GM21737 (cell line): Measurements from ENCODE around the gene TBPL1.
A peak's percentile ranks its signal among the peaks of the same experiment; 100 is the strongest.
"Not testable (repeated sequence)": the region's sequence is repeated elsewhere in the genome, so short reads cannot be mapped to it uniquely, and the experiment has no call there.

Experiments
- ATAC-seq: cut with Tn5 transposase; IDR thresholded peaks from one replicate; pipeline ENCODE4 v1.9.1; 2021; ENCODE audit warnings: mild to moderate bottlenecking, moderate library complexity; ENCODE audit not compliant: unreplicated experiment

TBPL1 gene

GRCh38 chr6:133952815-133953633 lies at the start of gene TBPL1:
TSS of gene TBPL1 (plus strand) at chr6:133953224. CDS start at chr6:133980126, 26,902 bp downstream.
- ATAC-seq: peak; percentile 88

- no peak for ATAC-seq
Observed at GRCh38 chr6:133903855-133904254, 49.2 kb upstream of the TBPL1 start.

- ATAC-seq: no peak
Observed at GRCh38 chr6:133906050-133906449, 47.0 kb upstream of the TBPL1 start.

- peak; percentile 79 for ATAC-seq
Observed at GRCh38 chr6:133916650-133917151, 36.3 kb upstream of the TBPL1 start.

- no peak for ATAC-seq
Observed at GRCh38 chr6:133917781-133918180, 35.2 kb upstream of the TBPL1 start.

GRCh38 chr6:133918208-133918930 lies 34.7 kb upstream of the TBPL1 start:
- ATAC-seq: no peak

GRCh38 chr6:133919362-133919761 lies 33.7 kb upstream of the TBPL1 start:
- ATAC-seq: no peak

- no peak for ATAC-seq
Observed at GRCh38 chr6:133921249-133921859, 31.7 kb upstream of the TBPL1 start.

- no peak for ATAC-seq
Observed at GRCh38 chr6:133923938-133924593, 29.0 kb upstream of the TBPL1 start.

- not testable (repeated sequence) for ATAC-seq
Observed at GRCh38 chr6:133931221-133931620, 21.8 kb upstream of the TBPL1 start.

- ATAC-seq: not testable (repeated sequence)
Observed at GRCh38 chr6:133936352-133936751, 16.7 kb upstream of the TBPL1 start.

GRCh38 chr6:133937909-133938308 lies 15.1 kb upstream of the TBPL1 start:
- no peak for ATAC-seq

GRCh38 chr6:133938533-133938932 lies 14.5 kb upstream of the TBPL1 start:
- ATAC-seq: no peak

GRCh38 chr6:133939778-133940667 lies 13.0 kb upstream of the TBPL1 start:
- ATAC-seq: no peak

GRCh38 chr6:133945158-133945557 lies 7.9 kb upstream of the TBPL1 start:
- ATAC-seq: no peak

GRCh38 chr6:133947302-133947900 lies 5.6 kb upstream of the TBPL1 start:
- no peak for ATAC-seq

- no peak for ATAC-seq
Observed at GRCh38 chr6:133948472-133948871, 4.6 kb upstream of the TBPL1 start.

GRCh38 chr6:133951227-133951626 lies 1.8 kb upstream of the TBPL1 start:
- no peak for ATAC-seq
